NCI-H748 treated with DMSO at 0.1 percent for 48 hours (cell line): ENCODE results near the gene PPM1N.

Experiments used
- DNase-seq: peaks from one replicate; lab custom pipeline; 2025; lab: John Stamatoyannopoulos, UW

The PPM1N gene

GRCh38 chr19:45471111-45471930 lies 26.9 kb upstream of the PPM1N start:
- DNase-seq, result no peak

- DNase-seq, result no peak
These were observed 26.2 kb upstream of the PPM1N start for GRCh38 chr19:45471931-45472562.

- DNase-seq, result no peak
These were observed 25.5 kb upstream of the PPM1N start for GRCh38 chr19:45472563-45473366.

- DNase-seq, result no peak
These were observed 24.9 kb upstream of the PPM1N start for GRCh38 chr19:45473367-45473681.

- no peak for DNase-seq
These were observed 24.3 kb upstream of the PPM1N start for GRCh38 chr19:45473682-45474605.

- DNase-seq, result no peak
These were observed 23.4 kb upstream of the PPM1N start for GRCh38 chr19:45474606-45475521.

GRCh38 chr19:45475537-45476291 lies 22.5 kb upstream of the PPM1N start:
- no peak for DNase-seq

GRCh38 chr19:45476304-45476703 lies 21.9 kb upstream of the PPM1N start:
- no peak for DNase-seq

- no peak for DNase-seq
These were observed 21.1 kb upstream of the PPM1N start for GRCh38 chr19:45477186-45477585.

- peak; percentile 86 for DNase-seq
These were observed 20.4 kb upstream of the PPM1N start for GRCh38 chr19:45477713-45478453.

- DNase-seq, result peak; percentile 93
These were observed 19.6 kb upstream of the PPM1N start for GRCh38 chr19:45478454-45479238.

GRCh38 chr19:45483033-45483432 lies 15.2 kb upstream of the PPM1N start:
- DNase-seq, result no peak

- no peak for DNase-seq
These were observed 13.8 kb upstream of the PPM1N start for GRCh38 chr19:45484273-45484945.

GRCh38 chr19:45485305-45486077 lies 12.8 kb upstream of the PPM1N start:
- DNase-seq, result peak; percentile 92

- no peak for DNase-seq
These were observed 9.5 kb upstream of the PPM1N start for GRCh38 chr19:45488708-45489107.

GRCh38 chr19:45489216-45489855 lies 8.9 kb upstream of the PPM1N start:
- DNase-seq, result no peak
